SW 1271 (cell line): ENCODE measurements around the gene IGSF3.
"Not testable (repeated sequence)": the region's sequence is repeated elsewhere in the genome, so short reads cannot be mapped to it uniquely, and the experiment has no call there.

ENCODE experiments used
- DNase-seq, 2 experiments: peaks; one replicate each; lab custom pipeline; 2025; lab: John Stamatoyannopoulos, UW

Gene IGSF3

GRCh38 chr1:116596742-116597307, 70.7 kb downstream of the IGSF3 start:
- not testable (repeated sequence) for DNase-seq

GRCh38 chr1:116595946-116596741, 71.4 kb downstream of the IGSF3 start:
- not testable (repeated sequence) for DNase-seq

- not testable (repeated sequence) for DNase-seq
Measured at GRCh38 chr1:116595065-116595840, 72.3 kb downstream of the IGSF3 start.

- DNase-seq, result not testable (repeated sequence)
Measured at GRCh38 chr1:116593977-116594376, 73.6 kb downstream of the IGSF3 start.

GRCh38 chr1:116593401-116593800, 74.1 kb downstream of the IGSF3 start:
- DNase-seq, result not testable (repeated sequence)

- not testable (repeated sequence) for DNase-seq
Measured at GRCh38 chr1:116591951-116592605, 75.5 kb downstream of the IGSF3 start.

- not testable (repeated sequence) for DNase-seq
Measured at GRCh38 chr1:116591006-116591950, 76.3 kb downstream of the IGSF3 start.

GRCh38 chr1:116590359-116591005, 77.1 kb downstream of the IGSF3 start:
- DNase-seq, result not testable (repeated sequence)

GRCh38 chr1:116589101-116589735, 78.3 kb downstream of the IGSF3 start:
- not testable (repeated sequence) for DNase-seq

GRCh38 chr1:116587501-116588227, 79.9 kb downstream of the IGSF3 start:
- no peak for DNase-seq

GRCh38 chr1:116586741-116587143, 80.8 kb downstream of the IGSF3 start:
- DNase-seq, result no peak

- DNase-seq, result no peak
Measured at GRCh38 chr1:116585886-116586285, 81.6 kb downstream of the IGSF3 start.

- DNase-seq, result no peak
Measured at GRCh38 chr1:116581323-116581885, 86.1 kb downstream of the IGSF3 start.

- no peak for DNase-seq
Measured at GRCh38 chr1:116580446-116581322, 86.8 kb downstream of the IGSF3 start.

- no peak for DNase-seq
Measured at GRCh38 chr1:116579259-116579875, 88.2 kb downstream of the IGSF3 start.

- no peak for DNase-seq
Measured at GRCh38 chr1:116578581-116578980, 89.0 kb downstream of the IGSF3 start.

GRCh38 chr1:116577759-116578314, 89.7 kb downstream of the IGSF3 start:
- no peak for DNase-seq
